NCI-H526 treated with DMSO at 0.1 percent for 48 hours (cell line): Measurements from ENCODE around the gene EFHC1.

Experiments used
- DNase-seq: peaks from one replicate; lab custom pipeline; 2025; lab: John Stamatoyannopoulos, UW

Gene EFHC1

DNA sequence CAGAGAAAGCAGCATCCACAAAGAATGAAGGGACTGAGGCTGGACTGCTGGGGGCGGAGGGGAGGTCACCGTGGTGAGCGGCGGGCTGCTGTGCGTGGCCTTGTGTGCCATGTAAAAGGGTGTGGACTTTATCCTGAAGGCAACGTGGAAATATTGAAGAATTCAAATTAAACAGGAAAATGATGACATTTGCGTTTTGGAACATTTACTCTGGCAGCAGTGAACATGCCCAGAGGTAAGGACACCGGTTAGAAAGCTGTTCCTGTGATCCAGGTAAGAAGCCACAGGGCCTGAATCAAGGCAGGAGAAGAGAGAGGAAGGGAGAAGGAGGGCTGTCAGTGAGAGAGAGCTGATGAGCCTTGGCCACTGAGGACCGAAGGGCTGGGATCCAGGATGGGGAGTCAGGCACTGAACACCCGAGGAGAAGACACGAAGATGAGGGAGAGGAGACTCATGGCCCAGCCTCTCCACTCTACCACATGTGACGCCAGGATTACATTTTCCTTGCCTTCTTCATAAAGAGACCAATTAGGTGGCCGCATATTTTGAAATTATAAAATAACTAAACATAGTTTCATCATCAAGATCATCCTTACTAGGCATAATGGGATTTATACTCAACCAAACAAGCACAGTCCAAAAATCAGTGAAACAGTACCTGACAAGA is 98.3 kb downstream of the EFHC1 start:
- no peak for DNase-seq

DNA sequence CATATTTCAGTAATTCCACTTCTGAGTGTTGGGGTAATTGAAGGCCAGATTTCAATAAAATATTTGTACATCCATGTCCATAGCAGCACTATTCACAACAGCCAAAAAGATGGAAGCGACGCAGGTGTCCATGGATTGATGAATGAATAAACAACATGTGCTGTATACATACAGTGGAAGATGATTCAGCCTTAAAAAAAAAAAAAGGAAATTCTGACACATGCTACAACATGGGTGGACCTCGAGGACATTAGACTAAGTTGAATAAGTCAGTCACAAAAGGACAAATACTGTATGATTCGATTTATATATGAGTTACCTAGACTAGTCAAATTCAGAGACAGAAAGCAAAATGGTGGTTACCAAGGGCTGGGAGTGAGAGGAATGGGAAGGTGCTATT is 99.5 kb downstream of the EFHC1 start:
- DNase-seq: no peak

DNA sequence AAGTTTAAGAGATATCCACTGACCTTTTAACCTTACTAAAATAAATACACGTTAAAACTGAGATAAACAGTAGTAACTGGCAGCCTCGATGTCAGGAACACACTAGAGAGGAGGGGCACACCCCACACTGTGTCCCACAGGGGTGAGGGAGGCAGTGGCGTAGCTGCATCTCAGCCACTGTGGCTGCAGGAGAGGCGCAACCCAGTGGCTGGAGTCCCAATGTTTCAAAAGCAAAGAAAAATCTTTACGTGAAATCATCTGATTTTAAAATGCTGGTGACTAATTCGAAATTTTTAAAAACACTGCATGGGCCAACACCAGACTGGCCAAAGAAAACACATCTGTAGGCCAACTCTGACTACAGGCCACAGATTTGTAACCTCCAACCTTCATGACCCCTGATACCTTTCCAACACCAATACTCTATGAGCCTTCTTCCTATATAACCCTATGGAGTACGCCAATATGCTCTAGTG is 102.0 kb downstream of the EFHC1 start:
- DNase-seq: no peak

DNA sequence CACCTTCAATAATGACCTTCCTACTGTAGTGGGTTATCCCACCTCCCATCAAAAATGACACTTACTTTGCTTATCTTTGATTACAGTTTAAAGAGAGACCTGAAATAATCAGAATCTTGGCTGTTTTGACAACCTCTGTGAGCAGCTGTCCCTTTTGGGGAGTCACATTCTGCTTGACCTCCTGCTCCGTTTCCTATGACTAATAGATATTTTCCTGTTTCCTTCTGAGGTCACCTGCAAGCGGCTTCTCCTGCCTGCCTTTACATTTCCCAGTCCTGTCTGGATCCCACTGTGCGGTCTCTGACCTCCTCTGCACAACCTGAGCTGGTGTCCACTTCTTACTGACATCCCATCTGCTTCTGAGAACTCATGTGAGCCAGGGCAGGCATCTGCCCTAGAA is 102.5 kb downstream of the EFHC1 start:
- DNase-seq: no peak

DNA sequence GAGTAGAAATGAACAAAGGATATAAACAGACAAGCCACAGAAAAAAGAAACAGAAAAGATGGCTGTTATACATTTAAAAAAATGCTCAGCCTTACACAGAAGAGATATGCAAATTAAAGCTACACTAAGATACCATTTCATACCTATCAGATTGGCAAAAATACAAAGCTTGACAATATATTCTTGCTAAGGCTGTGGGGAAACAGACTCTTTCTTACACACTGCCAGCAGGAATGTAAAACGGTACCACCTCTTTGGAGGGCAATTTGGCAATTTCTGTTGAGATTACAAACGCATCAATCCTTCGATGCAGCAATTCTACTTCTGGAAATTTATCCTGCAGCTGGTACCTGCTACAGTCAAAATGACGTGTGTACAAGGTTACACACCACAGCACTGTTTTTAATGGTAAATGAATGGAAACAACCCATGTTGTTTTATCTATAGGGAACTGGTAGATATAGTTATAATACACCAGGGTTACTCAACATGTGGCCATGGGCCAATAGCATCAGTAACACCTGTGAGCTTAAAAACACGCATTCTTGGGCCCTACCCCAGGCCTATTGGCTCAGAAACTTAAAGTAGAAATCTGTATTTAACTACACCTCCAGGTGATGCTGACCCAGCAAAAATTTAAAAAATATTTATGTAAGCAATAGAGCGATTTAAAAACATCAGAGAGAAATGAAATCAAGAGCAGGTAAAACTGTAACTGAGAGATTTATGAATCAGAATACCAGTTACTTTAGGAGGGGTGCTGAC is 103.4 kb downstream of the EFHC1 start:
- peak; percentile 90 for DNase-seq

DNA sequence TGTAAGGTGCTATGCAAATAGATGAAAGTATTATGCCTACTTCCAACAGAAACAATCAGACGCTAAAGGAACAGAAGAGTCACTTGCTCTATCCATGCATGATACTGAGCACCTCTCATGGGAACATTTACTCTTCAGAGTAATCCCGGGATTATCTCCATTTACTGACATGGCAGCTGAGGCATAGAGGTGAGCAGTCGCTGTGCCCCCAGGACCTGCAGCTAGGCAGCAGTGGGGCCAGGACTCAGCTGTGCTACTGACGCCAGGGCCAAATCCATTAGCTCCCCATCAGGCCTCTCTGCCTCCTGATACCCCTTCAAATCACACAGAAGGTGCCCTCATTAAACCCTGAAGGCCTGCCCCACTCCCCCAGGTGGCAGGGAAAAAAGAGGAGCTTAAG is 104.8 kb downstream of the EFHC1 start:
- DNase-seq: peak; percentile 40

DNA sequence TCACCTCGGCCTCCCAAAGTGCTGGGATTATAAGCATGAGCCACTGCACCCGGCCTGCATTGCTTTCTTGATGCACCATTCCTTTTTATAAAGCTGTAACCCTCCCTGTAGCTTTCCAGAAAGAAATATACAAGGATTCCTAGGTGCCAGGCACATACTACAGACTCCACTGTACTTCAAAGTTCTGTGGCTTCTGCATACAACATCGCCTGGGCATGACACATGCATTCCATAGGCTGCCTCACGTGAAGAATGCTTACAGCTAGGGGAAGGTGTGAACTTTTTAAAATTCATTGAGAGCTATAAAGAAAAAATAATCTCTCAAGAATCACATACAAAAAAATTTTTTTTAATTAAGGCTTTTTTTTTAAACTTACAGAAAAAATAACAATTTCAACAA is 106.5 kb downstream of the EFHC1 start:
- DNase-seq: no peak

DNA sequence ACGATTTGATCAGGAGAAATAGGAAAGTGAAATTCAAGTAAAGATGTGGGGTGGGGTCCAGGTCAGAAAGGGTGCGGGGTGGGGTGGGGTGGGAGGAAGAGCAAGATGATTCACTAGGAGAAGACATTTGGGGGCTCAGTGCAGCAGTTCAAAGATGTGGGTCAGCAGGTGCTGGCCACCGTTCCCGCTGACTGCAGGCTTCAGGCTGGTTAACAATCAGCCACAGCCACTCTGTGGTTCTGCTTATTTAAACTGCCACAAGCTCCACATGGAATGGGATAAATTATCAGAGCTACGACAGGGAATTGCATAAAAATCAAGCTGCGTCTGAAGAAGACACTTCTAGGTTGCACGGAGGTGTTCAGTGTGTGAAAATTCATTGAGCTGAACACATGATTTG is 107.3 kb downstream of the EFHC1 start:
- no peak for DNase-seq

DNA sequence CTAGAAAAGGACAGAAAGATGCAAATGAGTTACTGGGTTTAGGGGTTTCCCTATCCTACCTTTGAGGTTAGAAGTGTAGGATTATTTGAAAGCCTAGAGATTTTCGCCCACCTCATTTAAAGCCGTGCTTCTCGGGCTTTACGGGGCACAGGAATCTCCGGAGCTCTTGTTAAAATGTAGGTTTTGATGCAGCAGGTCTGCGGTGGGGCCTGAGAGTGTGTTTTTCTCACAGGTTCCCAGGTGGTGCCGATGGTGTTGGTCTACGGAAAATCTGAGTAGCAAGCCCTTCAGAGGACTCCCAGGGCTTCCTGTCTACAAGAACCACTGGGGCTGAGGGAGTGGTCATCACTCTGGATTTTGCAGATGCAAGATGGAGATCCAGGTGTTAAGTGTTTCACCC is 109.2 kb downstream of the EFHC1 start:
- DNase-seq: no peak

DNA sequence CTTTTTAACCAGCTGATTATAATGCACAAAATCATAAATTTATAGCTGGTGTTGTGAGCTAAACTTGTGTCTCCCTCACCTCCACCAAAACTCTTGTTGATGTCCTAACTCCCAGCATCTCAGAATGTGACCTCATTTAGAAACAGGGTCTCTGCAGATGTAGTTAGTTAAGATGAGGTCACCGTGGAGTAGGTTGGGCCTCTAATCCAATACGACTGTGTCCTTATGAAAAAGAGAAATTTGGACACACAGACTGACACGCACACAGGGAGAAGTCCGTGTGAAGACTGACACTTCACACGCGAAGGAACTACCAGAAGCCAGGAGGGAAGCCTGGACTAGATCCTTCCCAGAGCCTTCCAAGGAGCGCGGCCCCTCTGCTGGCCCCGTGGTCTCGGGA is 110.2 kb downstream of the EFHC1 start:
- DNase-seq: no peak

DNA sequence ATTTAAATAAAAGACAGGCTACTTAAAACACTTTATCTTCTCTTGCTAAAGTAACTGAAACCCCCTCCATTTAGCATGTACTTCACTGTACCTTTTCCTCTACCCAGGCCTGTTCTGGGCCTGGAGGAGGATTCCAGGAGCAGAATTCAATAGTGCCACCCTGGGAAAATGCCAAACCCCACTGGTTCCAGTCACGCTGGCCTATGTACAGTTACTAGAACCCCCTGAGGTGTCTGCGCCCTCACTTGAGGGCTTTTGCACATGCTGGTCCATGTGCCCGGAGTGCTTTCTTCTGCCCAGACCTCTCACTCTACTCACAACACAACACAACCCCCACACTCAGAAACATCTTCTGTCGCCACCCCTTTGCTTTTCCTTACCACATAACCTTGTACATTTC is 111.3 kb downstream of the EFHC1 start:
- no peak for DNase-seq

DNA sequence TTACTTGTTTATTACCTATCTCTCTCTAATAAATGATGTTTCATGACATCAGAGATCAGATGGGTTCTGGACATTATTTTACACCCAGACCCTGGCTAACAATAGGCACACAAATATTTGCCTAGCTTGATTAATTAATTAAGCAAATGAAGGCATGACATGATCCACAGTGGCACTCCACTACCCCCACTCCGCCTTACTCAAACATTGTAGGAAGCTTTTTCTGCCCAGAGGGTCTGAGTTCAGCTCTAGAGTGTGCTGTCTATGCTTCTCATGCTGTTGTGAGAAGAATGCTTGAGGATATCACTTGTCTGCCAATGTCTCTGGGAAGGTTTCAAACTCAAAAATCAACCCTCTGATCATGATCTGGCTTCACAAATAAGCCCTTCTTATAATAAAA is 111.7 kb downstream of the EFHC1 start:
- peak; percentile 38 for DNase-seq

DNA sequence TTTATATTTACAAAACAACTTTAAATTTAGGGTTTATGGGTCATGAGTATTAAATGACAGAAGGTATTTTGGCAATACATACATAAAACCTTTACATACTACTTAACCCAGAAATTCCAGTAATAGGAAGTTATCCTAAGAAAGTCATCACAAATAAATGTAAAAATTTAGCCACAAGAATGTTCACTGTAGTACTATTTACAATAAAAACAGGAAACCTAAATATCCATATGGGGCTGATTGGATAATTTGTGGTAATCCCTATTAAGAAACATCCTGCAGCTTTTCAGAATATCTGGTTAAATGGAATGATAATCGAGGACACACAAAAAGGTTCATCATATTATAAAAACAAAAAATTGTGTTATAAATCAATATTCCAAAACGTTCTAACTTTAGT is 112.3 kb downstream of the EFHC1 start:
- DNase-seq: no peak

DNA sequence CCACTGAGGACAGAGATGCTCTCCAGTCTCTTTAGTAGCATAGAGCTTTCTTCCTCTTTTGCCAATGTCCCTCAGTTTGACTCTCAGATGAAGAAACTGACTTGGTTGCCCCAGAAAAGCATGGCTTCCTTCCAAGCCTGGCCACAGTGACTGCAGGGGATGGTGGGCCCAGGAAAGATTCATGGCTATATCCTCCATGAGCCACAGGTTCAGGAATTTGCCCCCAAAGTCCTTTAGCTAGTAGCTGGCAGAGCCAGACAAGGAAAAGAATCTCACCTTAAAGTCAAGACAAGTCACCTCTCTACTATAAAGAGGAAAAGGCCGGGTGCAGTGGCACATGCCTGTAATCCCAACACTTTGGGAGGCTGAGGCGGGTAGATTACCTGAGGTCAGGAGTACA is 113.3 kb downstream of the EFHC1 start:
- DNase-seq: no peak

DNA sequence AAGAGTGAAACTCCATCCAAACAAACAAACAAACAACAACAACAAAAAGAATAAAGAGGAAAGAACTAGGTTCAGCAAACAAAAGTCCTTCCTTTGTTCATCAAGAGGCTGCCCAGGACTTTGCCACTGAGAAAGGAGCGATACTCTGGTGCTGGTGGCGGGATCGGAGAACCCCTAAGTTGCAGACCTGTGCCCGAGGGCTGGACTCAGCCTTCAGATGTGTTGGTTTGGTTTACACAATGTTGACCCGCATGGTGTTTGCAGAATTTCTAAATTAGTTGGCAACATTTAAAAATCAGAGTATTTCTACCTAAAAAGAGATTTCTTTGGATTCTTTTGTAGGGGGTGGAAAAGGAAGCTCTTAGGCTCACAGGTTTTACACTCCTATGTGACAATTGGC is 114.2 kb downstream of the EFHC1 start:
- DNase-seq: no peak

DNA sequence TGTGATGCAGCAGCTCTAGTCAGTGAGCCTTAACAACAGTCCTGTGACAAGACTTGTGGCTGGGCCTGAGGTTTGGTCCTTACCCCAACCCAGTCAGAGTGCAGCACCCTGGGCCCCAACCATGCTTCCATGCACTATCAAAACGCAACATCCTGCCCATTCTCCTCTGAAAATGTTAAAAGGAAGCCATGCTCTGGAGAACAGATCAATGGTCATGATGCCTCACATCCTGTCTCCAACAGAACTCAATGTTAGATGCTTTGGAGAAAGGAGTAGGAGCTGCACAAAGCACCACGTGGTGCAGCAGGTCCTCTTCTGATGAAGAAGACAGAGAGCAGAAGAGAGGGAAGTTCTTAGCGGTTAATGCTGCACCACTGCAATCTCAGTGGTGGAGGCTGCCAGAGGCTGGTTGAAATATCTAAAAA is 114.8 kb downstream of the EFHC1 start:
- DNase-seq: no peak

DNA sequence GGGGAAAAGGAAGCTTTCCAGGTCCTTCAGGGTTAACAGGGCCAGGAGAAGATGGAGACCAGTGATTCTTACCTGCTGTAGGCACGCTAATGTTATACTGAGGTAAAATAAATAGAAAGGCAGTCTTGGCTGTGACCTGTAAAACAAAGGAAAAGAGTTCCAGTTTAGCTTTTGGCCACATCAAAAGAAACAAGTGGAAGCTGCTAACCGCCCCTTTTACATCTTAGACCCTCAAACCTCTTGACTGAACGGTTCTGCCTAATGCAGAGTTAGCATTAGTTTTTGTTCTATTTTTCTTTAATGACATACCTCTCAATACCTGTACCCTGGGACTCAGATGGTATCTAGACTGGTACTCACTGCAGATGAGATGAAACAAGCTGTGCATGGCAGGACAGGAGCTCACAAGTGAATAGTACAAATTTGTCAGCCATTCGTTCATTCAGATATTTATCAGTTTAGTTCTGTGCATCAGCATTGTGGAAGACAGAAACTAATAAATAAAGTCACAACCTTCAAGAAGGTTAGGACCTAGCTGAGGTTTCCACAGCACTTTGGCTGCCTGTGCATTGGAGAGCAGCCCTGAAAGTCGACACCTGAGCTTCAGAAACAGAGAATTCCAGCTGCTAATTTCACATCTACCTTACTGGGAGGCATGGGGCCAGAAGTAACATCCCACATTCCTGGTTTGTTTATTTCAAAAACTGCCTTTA is 115.7 kb downstream of the EFHC1 start:
- no peak for DNase-seq

DNA sequence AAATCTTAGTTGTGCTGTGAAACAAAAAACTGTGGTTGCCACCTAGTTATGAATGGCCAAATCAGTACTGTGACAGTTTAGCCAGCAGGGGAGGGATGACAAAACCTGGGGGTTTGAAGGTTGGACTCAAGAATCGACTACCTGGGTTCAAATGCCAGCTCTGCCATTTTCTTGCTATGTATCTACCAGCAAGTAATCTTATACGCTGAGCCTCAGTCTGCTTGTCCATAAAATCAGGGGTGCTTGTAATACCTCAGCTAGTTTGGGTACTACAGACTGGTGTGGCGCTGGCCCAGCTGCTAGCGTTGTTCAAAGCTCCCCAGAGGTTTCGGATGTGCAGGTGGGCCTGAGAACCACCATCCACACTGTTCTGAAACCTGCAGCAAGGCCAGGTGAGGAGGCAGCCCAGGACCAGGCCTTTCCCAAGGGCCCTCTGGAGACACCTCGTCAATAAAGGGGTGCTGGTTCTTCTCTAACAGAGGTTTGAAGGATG is 116.3 kb downstream of the EFHC1 start:
- no peak for DNase-seq

DNA sequence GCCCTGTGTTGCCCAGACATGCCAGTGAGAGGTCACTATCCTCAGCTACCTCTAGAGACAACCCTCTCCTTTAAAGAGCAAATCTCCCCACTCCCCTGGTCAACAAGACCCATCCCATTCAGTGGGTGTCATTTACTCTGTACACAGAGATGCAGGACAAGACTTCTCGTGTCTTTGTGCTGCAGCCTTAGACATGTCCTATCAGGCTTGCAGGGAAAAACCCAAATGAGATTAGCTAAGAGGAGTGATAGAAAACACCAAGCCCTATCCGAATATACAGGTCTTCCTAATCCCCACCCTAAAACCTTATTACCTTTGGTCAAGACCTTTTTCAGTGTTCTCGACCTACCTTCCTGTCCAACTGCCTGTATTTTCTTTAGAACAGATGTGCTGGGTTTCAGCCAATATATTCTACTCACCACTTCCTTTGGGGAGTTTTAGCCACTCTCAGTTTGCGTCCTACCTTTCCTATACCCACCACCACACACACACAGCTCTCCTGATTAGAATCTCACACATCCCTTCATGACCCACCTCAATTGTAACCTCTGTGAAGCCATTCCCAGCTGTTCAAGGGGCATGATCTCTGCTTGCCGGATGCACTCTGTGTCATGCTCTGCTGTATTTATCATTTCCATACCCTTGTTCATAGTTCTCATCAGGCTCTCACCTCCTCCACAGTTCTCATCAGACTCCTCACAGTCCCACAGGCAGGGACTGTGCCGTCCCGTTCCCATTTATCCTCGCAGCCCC is 117.0 kb downstream of the EFHC1 start:
- no peak for DNase-seq

DNA sequence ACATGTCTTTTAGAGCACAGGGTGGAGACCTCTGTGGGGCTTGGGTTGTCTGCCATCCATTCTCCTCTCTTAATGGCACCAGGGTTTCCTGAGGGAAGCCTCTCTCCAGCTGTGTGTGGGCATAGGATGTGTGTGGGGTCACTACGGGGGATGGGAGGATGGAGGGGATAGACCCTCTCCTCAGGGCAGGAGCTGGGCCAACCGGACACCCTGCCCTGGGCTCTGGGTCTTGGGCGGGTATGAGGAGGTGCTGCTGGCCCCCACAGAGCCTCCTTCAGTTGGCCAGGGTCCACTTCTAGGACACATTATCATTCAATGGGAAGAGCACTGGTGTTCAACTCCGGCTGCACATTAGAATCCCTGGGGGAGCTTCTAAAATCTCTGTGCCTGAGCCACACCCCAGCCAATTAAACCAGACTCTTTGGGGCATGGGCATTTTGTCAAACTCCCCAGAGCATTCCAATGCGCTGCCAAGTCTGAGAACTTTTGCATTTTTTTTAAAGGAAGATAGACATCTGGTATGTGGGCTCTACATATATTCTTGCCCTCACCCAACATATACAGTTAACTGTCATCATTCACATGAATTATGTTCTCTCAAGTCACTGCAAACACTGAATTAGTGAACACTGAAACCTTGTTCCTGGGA is 118.2 kb downstream of the EFHC1 start:
- no peak for DNase-seq

DNA sequence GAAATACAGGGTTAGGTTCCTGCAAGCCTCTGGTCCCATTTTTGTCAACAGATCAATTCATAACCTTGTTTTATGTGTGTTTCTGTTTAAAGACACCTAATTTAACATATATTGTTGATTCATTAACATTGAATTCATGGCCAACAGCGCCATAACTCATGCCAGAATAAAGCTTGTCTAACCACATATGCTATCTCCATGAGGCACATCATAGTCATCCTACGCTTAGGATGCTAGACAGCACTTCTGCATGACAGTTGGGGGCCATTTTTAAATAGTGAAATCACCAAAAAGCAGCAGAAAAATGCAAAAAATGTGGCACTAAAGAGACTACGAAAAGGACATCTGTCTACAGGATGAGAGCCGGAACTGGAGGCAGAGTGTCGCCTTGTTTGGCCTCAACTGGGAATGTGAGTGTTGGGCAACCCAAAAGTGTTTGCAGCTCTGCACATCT is 118.8 kb downstream of the EFHC1 start:
- no peak for DNase-seq

DNA sequence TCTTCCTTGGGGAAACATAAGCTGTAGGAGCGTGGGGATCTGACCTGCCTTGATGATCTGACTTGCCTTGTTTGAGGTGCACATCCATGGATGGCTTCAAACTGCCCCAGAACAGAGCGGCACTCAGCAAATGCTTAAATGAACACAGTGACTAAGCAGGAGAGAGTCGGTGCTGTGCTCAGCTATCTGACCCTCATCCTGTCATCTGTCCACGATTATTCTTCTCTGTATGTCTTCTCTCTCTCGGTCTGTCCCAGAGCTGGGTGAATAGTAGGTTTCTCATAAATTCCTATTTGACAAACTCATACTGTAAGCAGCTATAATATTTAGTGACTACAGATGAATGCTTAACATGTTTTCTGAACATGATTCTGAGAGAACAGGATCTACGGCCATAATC is 119.5 kb downstream of the EFHC1 start:
- no peak for DNase-seq
